HEK293T (cell line): ENCODE results near the gene FARP1.

Experiments
- CTCF ChIA-PET: fragments of 350-600 bp; formaldehyde crosslinking; extraction: SDS; loops from one replicate; lab custom pipeline; 2021; ENCODE audit warnings: antibody characterized with exemption, inconsistent platforms; lab: Yijun Ruan, JAX
- POLR2A ChIA-PET: fragments of 350-600 bp; formaldehyde crosslinking; extraction: SDS; loops from one replicate; lab custom pipeline; 2020; ENCODE audit warnings: antibody characterized with exemption, inconsistent platforms; lab: Yijun Ruan, JAX
- DNase-seq: peaks from one replicate; pipeline ENCODE4 v3.0.0; 2012; ENCODE audit warnings: mixed read lengths; ENCODE audit errors: extremely low spot score
- ARNT ChIP-seq: fragments of 450-650 bp; IDR thresholded peaks from 2 replicates; pipeline ENCODE4 v1.6.1; 2017; ENCODE audit warnings: mild to moderate bottlenecking
- BHLHE40 ChIP-seq: fragments of 450-650 bp; IDR thresholded peaks from 2 replicates; pipeline ENCODE4 v1.6.1; 2016; ENCODE audit warnings: mild to moderate bottlenecking, moderate library complexity, borderline replicate concordance
- CTBP1 ChIP-seq: fragments of 450-650 bp; IDR thresholded peaks from 2 replicates; pipeline ENCODE4 v1.6.1; 2016; ENCODE audit warnings: borderline replicate concordance
- ELF4 ChIP-seq: fragments of 450-650 bp; IDR thresholded peaks from 2 replicates; pipeline ENCODE4 v1.6.1; 2017; ENCODE audit warnings: antibody characterized with exemption
- FOXA1 ChIP-seq: fragments of 450-650 bp; IDR thresholded peaks from 2 replicates; pipeline ENCODE4 v1.6.1; 2016; ENCODE audit warnings: mild to moderate bottlenecking
- FOXK2 ChIP-seq: fragments of 450-650 bp; IDR thresholded peaks from 2 replicates; pipeline ENCODE4 v1.6.1; 2016; ENCODE audit warnings: mild to moderate bottlenecking
- FOXM1 ChIP-seq: fragments of 450-650 bp; IDR thresholded peaks from 2 replicates; pipeline ENCODE4 v1.6.1; 2017; ENCODE audit warnings: mild to moderate bottlenecking, borderline replicate concordance
- HDGF ChIP-seq: fragments of 450-650 bp; IDR thresholded peaks from 2 replicates; pipeline ENCODE4 v1.6.1; 2017; ENCODE audit warnings: antibody characterized with exemption, borderline replicate concordance
- L3MBTL2 ChIP-seq: fragments of 450-650 bp; conservative IDR thresholded peaks from 2 replicates; pipeline ENCODE4 v1.6.1; 2016; ENCODE audit warnings: mild to moderate bottlenecking
- LEF1 ChIP-seq: fragments of 450-650 bp; IDR thresholded peaks from 2 replicates; pipeline ENCODE4 v1.6.1; 2017; ENCODE audit warnings: mild to moderate bottlenecking, borderline replicate concordance
- NFRKB ChIP-seq: fragments of 450-650 bp; IDR thresholded peaks from 2 replicates; pipeline ENCODE4 v1.6.1; 2016; ENCODE audit warnings: mild to moderate bottlenecking, moderate library complexity
- SP1 ChIP-seq: fragments of 450-650 bp; IDR thresholded peaks from 2 replicates; pipeline ENCODE4 v1.6.1; 2017
- SUZ12 ChIP-seq: fragments of 450-650 bp; IDR thresholded peaks from 2 replicates; pipeline ENCODE4 v1.6.1; 2016; ENCODE audit warnings: mild to moderate bottlenecking
- TARDBP ChIP-seq: fragments of 450-650 bp; IDR thresholded peaks from 2 replicates; pipeline ENCODE4 v1.6.1; 2016
- ZNF384 ChIP-seq: fragments of 450-650 bp; IDR thresholded peaks from 2 replicates; pipeline ENCODE4 v1.6.1; 2016
- TF ChIP-seq, protein P1 (sequence below): fragments of 450-650 bp; IDR thresholded peaks from 2 replicates; pipeline ENCODE4 v1.6.1; 2016

FARP1 gene

DNA sequence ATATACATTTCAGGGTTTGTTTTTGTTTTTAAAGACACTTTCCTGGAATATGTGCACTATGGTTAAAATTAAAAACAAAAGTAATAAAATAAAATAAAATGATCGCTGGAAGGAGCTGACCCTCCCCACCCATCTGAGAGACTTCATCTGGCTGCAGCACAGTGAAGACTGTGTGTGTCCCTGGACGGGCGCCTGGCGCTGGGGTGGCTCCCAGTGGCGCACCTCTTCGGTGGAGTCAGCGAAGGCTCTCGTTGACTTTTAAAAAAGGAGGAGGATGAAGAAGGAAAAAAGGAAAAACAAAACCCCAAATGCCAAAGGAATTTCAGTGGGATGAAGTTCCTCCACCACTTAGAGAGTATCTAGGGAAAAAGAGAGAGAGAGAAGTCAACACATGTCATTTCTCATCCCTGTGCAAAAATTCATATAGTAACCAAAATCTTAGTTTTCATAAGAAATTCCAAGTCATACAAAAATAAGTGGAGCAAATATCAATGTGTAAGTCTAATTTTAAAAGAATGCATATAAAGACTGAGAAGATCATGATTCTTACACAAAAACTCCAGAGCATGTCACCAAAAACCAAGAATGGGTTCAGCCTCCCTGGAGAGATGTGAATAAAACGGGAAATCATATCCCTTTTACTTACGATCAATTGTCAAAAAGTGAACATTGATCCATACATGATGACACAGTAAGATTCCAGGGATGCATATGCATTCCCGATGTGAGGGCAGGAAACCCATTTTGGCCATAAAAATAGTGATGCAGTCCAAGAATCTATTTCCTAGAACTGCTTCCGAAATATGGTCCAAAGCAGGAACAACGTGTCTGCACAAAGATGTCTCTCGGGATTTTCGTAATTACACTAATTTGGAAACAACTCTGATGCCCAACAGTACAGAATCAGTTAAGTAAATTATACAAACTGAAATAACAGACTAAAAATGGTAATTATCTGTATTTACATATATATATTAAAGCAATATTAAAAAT is 310.3 kb downstream of the FARP1 start:
- CTCF ChIA-PET = no interaction called here
- no peak for DNase-seq
- TF ChIP-seq BHLHE40 = no peak
- TF ChIP-seq LEF1 = no peak
- TF ChIP-seq SP1 = no peak
- TF ChIP-seq TARDBP = no peak
- TF ChIP-seq ZNF384 = no peak
- TF ChIP-seq ARNT = no peak
- TF ChIP-seq FOXA1 = no peak
- POLR2A ChIA-PET = no interaction called here

GRCh38 chr13:98454389-98454881 is 311.5 kb downstream of the FARP1 start:
- ChIA-PET POLR2A (no interaction called here), CTCF (interaction anchor here (0.6 to 2.1 kb wide), 4 partner anchors 13 to 1407 kb away, joined by 3 to 8 read pairs (median 3); no protein-coding TSS in a partner anchor)
- TF ChIP-seq FOXA1 (no peak), FOXM1 (no peak), NFRKB (no peak), CTBP1 (no peak), HDGF (no peak), ZNF384 (no peak)
- TF ChIP-seq, protein P1, sequence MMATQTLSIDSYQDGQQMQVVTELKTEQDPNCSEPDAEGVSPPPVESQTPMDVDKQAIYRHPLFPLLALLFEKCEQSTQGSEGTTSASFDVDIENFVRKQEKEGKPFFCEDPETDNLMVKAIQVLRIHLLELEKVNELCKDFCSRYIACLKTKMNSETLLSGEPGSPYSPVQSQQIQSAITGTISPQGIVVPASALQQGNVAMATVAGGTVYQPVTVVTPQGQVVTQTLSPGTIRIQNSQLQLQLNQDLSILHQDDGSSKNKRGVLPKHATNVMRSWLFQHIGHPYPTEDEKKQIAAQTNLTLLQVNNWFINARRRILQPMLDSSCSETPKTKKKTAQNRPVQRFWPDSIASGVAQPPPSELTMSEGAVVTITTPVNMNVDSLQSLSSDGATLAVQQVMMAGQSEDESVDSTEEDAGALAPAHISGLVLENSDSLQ = no peak
- DNase-seq = no peak

- no peak for TF ChIP-seq BHLHE40
- TF ChIP-seq TARDBP = no peak
- no peak for TF ChIP-seq ZNF384
- no peak for TF ChIP-seq L3MBTL2
- TF ChIP-seq FOXM1 = no peak
- TF ChIP-seq HDGF = no peak
- TF ChIP-seq ELF4 = no peak
- TF ChIP-seq SP1 = no peak
- no peak for TF ChIP-seq ARNT
- no peak for TF ChIP-seq SUZ12
- TF ChIP-seq FOXA1 = no peak
- TF ChIP-seq, protein P1 = no peak
- no peak for TF ChIP-seq FOXK2
- no peak for TF ChIP-seq NFRKB
- TF ChIP-seq CTBP1 = no peak
- no peak for TF ChIP-seq LEF1
- CTCF ChIA-PET = interaction anchor here (1.0 kb wide), 1 partner anchor 11 kb away, joined by 3 read pairs; no protein-coding TSS in a partner anchor
- POLR2A ChIA-PET = no interaction called here
- DNase-seq = no peak
Measured at GRCh38 chr13:98456413-98456845, 313.5 kb downstream of the FARP1 start.

- TF ChIP-seq L3MBTL2 = no peak
- TF ChIP-seq, protein P1 = no peak
- no peak for TF ChIP-seq ZNF384
- no peak for TF ChIP-seq FOXA1
- TF ChIP-seq BHLHE40 = no peak
- TF ChIP-seq FOXK2 = no peak
- no peak for TF ChIP-seq LEF1
- no peak for TF ChIP-seq FOXM1
- no peak for TF ChIP-seq ARNT
- TF ChIP-seq CTBP1 = no peak
- TF ChIP-seq SP1 = no peak
- ChIA-PET POLR2A (no interaction called here), CTCF (interaction anchor here (1.0 kb wide), 1 partner anchor 10 kb away, joined by 3 read pairs; no protein-coding TSS in a partner anchor)
- no peak for DNase-seq
Measured at GRCh38 chr13:98457053-98457452, 314.2 kb downstream of the FARP1 start.

DNA sequence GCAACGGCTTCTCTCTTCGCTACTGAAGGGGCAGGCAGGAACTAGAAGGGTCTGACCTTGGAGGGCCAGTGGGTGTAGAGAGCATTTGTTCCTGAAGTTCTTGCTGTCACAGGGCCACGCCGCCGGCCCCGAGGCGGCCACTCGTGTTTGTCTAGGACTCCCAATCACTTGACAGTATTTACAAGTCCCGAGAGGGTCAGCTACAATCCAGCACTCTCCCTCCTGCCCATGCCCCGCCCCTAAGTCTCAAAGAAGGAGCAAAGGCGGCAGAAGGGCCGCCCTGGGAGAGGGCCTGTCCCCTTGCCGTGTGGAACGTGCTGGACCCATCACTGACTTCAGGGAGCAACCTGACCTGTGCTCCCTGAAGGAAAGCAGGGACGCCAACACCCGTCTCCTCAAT is 315.5 kb downstream of the FARP1 start:
- TF ChIP-seq L3MBTL2 (no peak), FOXK2 (no peak), ZNF384 (no peak), BHLHE40 (no peak)
- POLR2A ChIA-PET = no interaction called here
- DNase-seq = no peak
- CTCF ChIA-PET = no interaction called here

DNA sequence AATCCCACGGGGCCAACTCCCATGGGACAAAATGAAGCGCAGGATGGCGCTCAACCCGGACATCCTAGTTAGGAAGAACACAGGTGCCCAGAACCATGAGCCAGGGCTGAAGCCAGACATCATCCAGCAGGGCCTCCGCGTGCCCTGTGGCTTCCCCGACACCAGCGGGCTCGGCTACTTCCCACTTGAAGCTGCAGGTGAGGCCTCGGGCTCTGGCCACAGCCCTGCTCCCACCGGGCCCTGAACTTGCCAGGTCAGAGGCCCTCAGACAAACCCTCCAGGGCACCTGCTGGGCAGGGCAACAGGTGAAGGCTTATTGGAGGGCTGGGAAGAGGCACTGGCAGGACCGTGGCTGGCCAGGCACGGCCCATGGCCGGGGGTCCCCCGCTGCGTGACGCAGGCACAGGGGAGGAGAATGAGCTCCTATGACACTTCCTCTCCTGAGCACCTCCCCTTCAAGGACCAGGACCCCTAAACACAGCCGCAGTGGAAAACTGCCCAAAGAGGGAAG is 316.3 kb downstream of the FARP1 start:
- no peak for TF ChIP-seq ARNT
- TF ChIP-seq LEF1 = no peak
- ChIA-PET CTCF (no interaction called here), POLR2A (no interaction called here)
- DNase-seq = no peak
